Measurements from ENCODE around the gene DRD3.

DRD3 gene

GRCh38 chr3:114178770-114179368 is at the start of gene DRD3:
Gene DRD3 (minus strand): TSS chr3:114179052. CDS start chr3:114171992, 7,060 bp downstream.
- no peak for DNase-seq

GRCh38 chr3:114227076-114227475 is 48.2 kb upstream of the DRD3 start:
- DNase-seq: no peak

GRCh38 chr3:114226313-114226712 is 47.5 kb upstream of the DRD3 start:
- no peak for DNase-seq

GRCh38 chr3:114223143-114223542 is 44.3 kb upstream of the DRD3 start:
- DNase-seq: peak in 1 of 2 experiments; percentile 33

DNA sequence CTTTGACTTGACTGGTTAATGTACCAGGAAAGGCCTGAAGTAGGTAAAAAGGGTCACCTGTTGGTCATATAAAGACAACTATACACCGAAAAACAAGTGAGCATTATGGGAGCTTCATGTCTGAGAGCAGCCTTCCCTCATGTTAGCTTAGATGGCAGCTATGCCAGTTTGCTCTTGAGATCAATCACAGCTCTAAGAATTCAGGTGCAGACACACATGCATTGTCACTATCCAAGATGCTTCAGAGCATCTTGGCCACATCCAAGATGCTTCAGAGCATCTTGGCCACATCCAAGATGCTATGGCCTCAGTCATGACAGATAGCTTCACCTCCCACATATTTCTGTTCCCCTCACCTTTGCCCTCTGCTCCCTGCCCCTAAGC is 43.0 kb upstream of the DRD3 start:
- DNase-seq: no peak

DNA sequence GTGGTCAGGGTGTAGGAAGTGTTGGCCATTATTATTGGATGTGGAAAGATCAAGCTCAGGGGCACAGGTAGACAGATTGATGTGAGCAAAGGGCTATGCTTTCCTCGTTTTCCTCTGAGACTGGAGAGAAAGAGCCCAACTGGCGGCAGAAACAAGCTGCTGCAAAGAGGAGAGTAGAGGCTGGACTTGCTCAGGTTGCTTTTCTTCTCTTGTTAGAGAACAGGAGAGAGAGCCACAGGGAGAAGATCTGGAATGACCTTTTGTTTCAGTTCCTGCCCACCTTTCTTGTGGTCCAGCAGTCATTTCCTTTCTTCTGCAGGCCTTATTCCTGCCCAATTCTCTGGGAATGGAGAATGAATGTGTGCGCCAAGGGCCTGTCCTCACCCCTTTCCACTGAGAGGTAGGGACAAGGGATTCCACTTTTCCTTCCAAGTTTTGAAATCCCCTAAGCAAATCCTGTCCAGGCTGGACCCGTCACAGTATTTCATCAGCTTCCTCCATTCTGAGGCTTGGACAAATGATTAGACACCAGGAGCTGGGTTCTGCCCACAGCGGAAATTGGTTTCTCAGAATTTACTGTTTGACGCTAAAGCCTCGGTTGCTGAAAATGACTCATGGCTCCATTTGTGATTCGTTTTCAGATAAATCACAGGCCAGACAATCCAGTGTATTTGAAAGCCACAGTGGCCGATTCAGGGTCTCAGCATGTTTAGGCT is 42.5 kb upstream of the DRD3 start:
- peak in 1 of 2 experiments; percentile 60 for DNase-seq

- DNase-seq: no peak
These were observed 40.9 kb upstream of the DRD3 start for GRCh38 chr3:114219741-114220140.

- DNase-seq: no peak
These were observed 39.8 kb upstream of the DRD3 start for GRCh38 chr3:114218578-114219185.

- DNase-seq: no peak
These were observed 39.2 kb upstream of the DRD3 start for GRCh38 chr3:114218006-114218405.

- DNase-seq: no peak
These were observed 38.4 kb upstream of the DRD3 start for GRCh38 chr3:114217266-114217665.

GRCh38 chr3:114216186-114216970 is 37.5 kb upstream of the DRD3 start:
- no peak for DNase-seq

- DNase-seq: peak in 1 of 2 experiments; percentile 36
These were observed 35.9 kb upstream of the DRD3 start for GRCh38 chr3:114214542-114215341.

- DNase-seq: peak; percentile 53 to 82
These were observed 35.0 kb upstream of the DRD3 start for GRCh38 chr3:114213627-114214541.

DNA sequence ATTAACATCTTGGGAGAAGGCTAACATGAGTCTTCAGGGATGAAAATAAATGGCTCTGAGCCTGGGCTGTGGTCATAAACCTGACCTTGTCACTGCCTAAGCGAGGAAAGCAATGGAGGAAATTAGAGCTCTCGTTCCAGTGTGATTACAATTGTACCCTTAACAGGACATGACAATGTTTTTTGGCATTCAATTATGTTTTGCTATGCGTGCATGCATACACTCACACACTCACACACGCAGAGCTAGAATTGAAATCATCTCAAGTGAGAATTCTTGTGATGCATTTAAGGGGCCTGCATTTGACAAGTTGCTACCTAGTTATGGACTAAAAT is 34.4 kb upstream of the DRD3 start:
- no peak for DNase-seq

DNA sequence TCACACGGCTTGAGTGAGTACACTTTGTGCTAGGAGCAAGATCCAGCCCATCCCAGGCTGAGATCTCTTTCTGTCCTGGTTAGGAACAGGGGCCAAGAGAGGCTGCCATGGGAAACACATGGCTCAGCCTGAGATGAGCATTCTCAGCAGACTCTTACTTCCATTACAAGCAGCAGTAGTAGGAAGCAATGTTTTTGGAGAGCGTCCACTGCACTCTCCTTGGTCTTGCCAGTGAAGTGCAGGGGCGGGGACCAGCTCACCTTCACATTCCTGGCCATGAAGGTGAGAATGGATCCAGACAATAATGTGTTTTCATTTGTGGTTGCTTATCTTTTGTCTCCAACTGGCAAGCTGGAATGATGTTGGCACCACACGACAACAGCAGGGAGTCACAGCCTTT is 33.8 kb upstream of the DRD3 start:
- no peak for DNase-seq

DNA sequence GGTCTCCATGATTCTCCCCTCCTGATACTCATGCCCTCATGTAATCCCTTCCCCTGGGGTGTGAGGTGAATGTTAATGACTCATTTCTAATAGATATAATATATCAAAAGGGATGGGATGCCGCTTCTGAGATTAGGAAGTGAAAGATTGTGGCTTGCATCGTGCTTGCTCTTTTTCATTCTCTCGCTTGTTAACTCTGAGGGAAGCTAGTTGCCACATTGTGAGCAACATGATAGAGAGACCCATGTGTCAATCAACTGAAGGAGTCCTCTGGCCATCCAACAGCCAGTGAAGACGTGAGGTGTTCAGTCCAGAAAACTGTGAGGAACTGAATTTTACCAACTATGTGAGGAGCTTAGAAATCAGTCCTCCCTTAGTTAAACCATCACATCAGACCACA is 28.9 kb upstream of the DRD3 start:
- DNase-seq: no peak

DNA sequence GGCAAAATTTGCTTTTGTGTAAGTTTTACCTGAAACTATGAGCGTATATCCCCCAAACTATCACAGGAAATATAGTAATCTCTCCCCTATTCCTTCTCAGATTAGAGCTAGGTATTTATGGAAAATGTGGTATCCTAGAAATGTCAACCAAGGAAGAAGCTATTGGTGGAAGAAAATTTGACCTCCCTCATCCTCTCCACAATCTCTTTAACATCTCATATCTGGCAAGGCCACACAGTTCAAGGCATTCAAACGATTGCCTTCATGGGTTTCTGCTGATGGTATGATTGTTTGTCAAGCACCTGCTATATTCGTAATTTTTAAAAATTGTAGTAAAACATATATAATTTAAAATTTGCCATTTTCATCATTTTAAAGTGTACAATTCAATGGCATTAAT is 27.5 kb upstream of the DRD3 start:
- no peak for DNase-seq

GRCh38 chr3:114205541-114205940 is 26.7 kb upstream of the DRD3 start:
- DNase-seq: no peak

DNA sequence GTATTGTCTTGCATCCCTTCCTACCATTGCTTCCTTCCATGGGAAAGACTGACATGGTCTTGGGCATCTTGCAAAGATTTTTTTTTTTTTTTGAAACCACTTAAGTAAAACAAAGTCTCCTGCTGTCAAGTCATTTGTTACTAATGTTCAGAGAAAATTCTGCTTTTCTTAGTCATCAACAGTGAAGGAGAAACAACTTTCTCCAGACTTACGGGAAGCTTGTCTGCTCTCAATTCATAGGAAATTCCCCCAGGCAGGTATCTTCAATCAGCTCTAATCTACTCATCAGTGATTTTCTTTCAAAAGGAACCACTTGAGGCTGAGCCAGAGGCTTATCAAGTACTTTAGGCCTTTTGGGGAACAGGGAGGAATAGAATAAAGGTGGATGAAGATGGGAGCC is 15.9 kb upstream of the DRD3 start:
- no peak for DNase-seq

DNA sequence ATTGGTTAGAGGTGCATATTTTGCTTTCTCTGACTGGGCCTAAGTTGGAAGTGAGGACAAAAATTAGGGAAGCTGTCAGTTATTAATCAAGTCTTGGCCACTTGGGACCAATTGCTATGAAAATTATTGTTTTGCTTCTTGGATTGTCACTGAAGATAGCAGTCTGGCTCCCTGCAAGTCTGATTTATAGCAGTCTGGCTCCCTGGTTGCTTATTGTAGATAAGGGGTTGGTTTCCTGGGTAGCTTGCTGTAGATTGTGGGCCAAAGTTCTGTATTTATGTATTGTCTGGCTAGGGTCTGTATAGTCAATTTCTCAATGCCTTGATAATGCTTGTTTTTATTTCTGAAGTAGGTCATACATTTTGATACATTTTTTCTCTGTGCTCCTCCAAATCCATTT is 13.3 kb upstream of the DRD3 start:
- no peak for DNase-seq

DNA sequence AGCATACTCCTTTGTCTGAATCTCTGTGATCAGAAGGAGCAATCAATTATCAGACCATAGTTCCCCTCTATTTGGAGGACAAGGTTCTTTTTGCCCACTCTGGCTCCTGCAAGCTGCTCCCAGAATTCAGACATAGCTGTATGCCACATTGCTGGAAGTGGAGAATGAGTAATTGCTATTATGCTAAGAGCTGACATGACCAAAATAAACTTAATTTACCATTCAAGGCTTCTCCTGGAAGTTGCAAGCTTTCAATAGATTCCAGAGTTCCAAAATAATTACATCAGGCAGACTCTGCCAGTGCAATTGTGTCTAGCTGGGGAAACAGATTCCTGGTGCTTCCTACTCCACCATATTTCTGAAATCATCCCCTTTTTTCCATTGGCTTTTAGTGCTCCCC is 7.6 kb upstream of the DRD3 start:
- DNase-seq: no peak

GRCh38 chr3:114179575-114179974 is 723 bp upstream of the DRD3 start:
- no peak for DNase-seq
